ENCODE measurements around the gene NFU1. TPM values are rescaled to one million over a fixed set of nuclear protein-coding genes. Genes with fewer than 3 reads are reported as not detected.
A peak's percentile ranks its signal among the peaks of the same experiment; 100 is the strongest.

NFU1 gene
- total and polyA plus RNA-seq, 5 donors from 2014 or later, result 21.3 to 99.3 (median 77.5) TPM

- Histone ChIP-seq H3K27me3 (ENCODE audit: control insufficient read depth, insufficient read depth, low read length) (no peaks in the 10 kb centered on the region), H3K4me1 (ENCODE audit: control insufficient read depth, insufficient read depth, low read length, poor library complexity, severe bottlenecking) (peaks cover 27% of the 10 kb centered on the region), H3K4me3 (ENCODE audit: low read depth, low read length) (peak within 1 kb of the TSS; percentile 90), H3K27ac (ENCODE audit: insufficient read depth, low read length, poor library complexity, severe bottlenecking) (peak within 1 kb of the TSS; percentile 75), H3K36me3 (ENCODE audit: control insufficient read depth, insufficient read depth, low read length) (no peaks in the 10 kb centered on the region), H3K9me3 (ENCODE audit: control insufficient read depth in 2 of 2, low read length in 2 of 2) (no peaks in the 10 kb centered on the region)
- H3K4me3 Mint-ChIP-seq, result peak within 1 kb of the TSS; percentile 89 to 97 (median 91)
- peaks cover 7% of the 10 kb centered on the region for H3K36me3 Mint-ChIP-seq
- peak; percentile 89 to 94 (median 90) for DNase-seq
- H3K27me3 Mint-ChIP-seq, result no peaks in the 10 kb centered on the region
- peaks cover 23 to 48% (median 30%) of the 10 kb centered on the region in 4 donors for H3K4me1 Mint-ChIP-seq
- peak within 1 kb of the TSS; percentile 75 to 92 (median 89) for H3K27ac Mint-ChIP-seq
- no peaks in the 10 kb centered on the region for H3K9me3 Mint-ChIP-seq
- ATAC-seq (ENCODE audit: low read depth in 2 of 2), result peak; percentile 96
Observed at GRCh38 chr2:69386789-69387734, 50.2 kb downstream of the NFU1 start, which contains the start of gene GFPT1. Gene GFPT1, minus strand, starts transcription at chr2:69387227. Its CDS starts 156 bp downstream, at chr2:69387071.

GRCh38 chr2:69386360-69386759, 50.9 kb downstream of the NFU1 start:
- no peaks in the 10 kb centered on the region for H3K9me3 ChIP-seq (ENCODE audit: control insufficient read depth in 2 of 2, low read length in 2 of 2)
- peak overlapping the region; percentile 90 for H3K4me3 ChIP-seq (ENCODE audit: low read depth, low read length)
- Mint-ChIP-seq H3K9me3 (no peaks in the 10 kb centered on the region), H3K27ac (peak overlapping the region; percentile 43 to 75 (median 57)), H3K36me3 (peaks cover 7% of the 10 kb centered on the region), H3K4me3 (peak overlapping the region; percentile 89 to 97 (median 91)), H3K4me1 (peaks cover 25 to 52% (median 34%) of the 10 kb centered on the region in 4 donors), H3K27me3 (no peaks in the 10 kb centered on the region)
- no peaks in the 10 kb centered on the region for H3K36me3 ChIP-seq (ENCODE audit: control insufficient read depth, insufficient read depth, low read length)
- ATAC-seq (ENCODE audit: low read depth in 2 of 2) (no peak), DNase-seq (peak in 1 of 3 donors; percentile 46)
- peaks cover 27% of the 10 kb centered on the region for H3K4me1 ChIP-seq (ENCODE audit: control insufficient read depth, insufficient read depth, low read length, poor library complexity, severe bottlenecking)
- peak overlapping the region; percentile 75 for H3K27ac ChIP-seq (ENCODE audit: insufficient read depth, low read length, poor library complexity, severe bottlenecking)
- H3K27me3 ChIP-seq (ENCODE audit: control insufficient read depth, insufficient read depth, low read length), result no peaks in the 10 kb centered on the region

GRCh38 chr2:69385443-69386151, 51.6 kb downstream of the NFU1 start:
- no peaks in the 10 kb centered on the region for H3K9me3 ChIP-seq (ENCODE audit: control insufficient read depth in 2 of 2, low read length in 2 of 2)
- peak overlapping the region in 2 of 3 donors; percentile 57 to 75 for H3K27ac Mint-ChIP-seq
- no peaks in the 10 kb centered on the region for H3K36me3 ChIP-seq (ENCODE audit: control insufficient read depth, insufficient read depth, low read length)
- peak overlapping the region; percentile 90 for H3K4me3 ChIP-seq (ENCODE audit: low read depth, low read length)
- H3K36me3 Mint-ChIP-seq, result peaks cover 7% of the 10 kb centered on the region
- H3K27me3 ChIP-seq (ENCODE audit: control insufficient read depth, insufficient read depth, low read length), result no peaks in the 10 kb centered on the region
- H3K4me1 ChIP-seq (ENCODE audit: control insufficient read depth, insufficient read depth, low read length, poor library complexity, severe bottlenecking), result peaks cover 27% of the 10 kb centered on the region
- H3K27me3 Mint-ChIP-seq, result no peaks in the 10 kb centered on the region
- ATAC-seq (ENCODE audit: low read depth in 2 of 2) (no peak), DNase-seq (peak in 2 of 3 donors; percentile 4 to 17)
- H3K9me3 Mint-ChIP-seq, result no peaks in the 10 kb centered on the region
- H3K27ac ChIP-seq (ENCODE audit: insufficient read depth, low read length, poor library complexity, severe bottlenecking), result peak overlapping the region; percentile 75
- peaks cover 31 to 56% (median 38%) of the 10 kb centered on the region in 4 donors for H3K4me1 Mint-ChIP-seq
- H3K4me3 Mint-ChIP-seq, result peak overlapping the region; percentile 89 to 97 (median 91)

GRCh38 chr2:69384618-69385081, 52.6 kb downstream of the NFU1 start:
- Histone ChIP-seq H3K4me1 (ENCODE audit: control insufficient read depth, insufficient read depth, low read length, poor library complexity, severe bottlenecking) (peaks cover 27% of the 10 kb centered on the region), H3K4me3 (ENCODE audit: low read depth, low read length) (no peak overlapping the region), H3K36me3 (ENCODE audit: control insufficient read depth, insufficient read depth, low read length) (no peaks in the 10 kb centered on the region), H3K27ac (ENCODE audit: insufficient read depth, low read length, poor library complexity, severe bottlenecking) (no peak overlapping the region), H3K9me3 (ENCODE audit: control insufficient read depth in 2 of 2, low read length in 2 of 2) (no peaks in the 10 kb centered on the region), H3K27me3 (ENCODE audit: control insufficient read depth, insufficient read depth, low read length) (no peaks in the 10 kb centered on the region)
- no peaks in the 10 kb centered on the region for H3K27me3 Mint-ChIP-seq
- no peak overlapping the region for H3K27ac Mint-ChIP-seq
- peaks cover 10% of the 10 kb centered on the region for H3K36me3 Mint-ChIP-seq
- H3K4me1 Mint-ChIP-seq, result peaks cover 35 to 59% (median 41%) of the 10 kb centered on the region in 4 donors
- H3K4me3 Mint-ChIP-seq, result peak overlapping the region in 2 of 4 donors; percentile 68 to 82
- H3K9me3 Mint-ChIP-seq, result no peaks in the 10 kb centered on the region
- DNase-seq, result no peak
- ATAC-seq (ENCODE audit: low read depth in 2 of 2), result no peak

GRCh38 chr2:69383176-69383812, 53.9 kb downstream of the NFU1 start:
- Mint-ChIP-seq H3K36me3 (peaks cover 10% of the 10 kb centered on the region), H3K4me3 (peak overlapping the region in 1 of 4 donors; percentile 46), H3K27ac (peak overlapping the region in 2 of 3 donors; percentile 15 to 91), H3K9me3 (no peaks in the 10 kb centered on the region), H3K4me1 (peaks cover 37 to 59% (median 42%) of the 10 kb centered on the region in 4 donors), H3K27me3 (no peaks in the 10 kb centered on the region)
- ATAC-seq (ENCODE audit: low read depth in 2 of 2), result no peak
- Histone ChIP-seq H3K4me1 (ENCODE audit: control insufficient read depth, insufficient read depth, low read length, poor library complexity, severe bottlenecking) (peaks cover 27% of the 10 kb centered on the region), H3K4me3 (ENCODE audit: low read depth, low read length) (no peak overlapping the region), H3K27me3 (ENCODE audit: control insufficient read depth, insufficient read depth, low read length) (no peaks in the 10 kb centered on the region), H3K36me3 (ENCODE audit: control insufficient read depth, insufficient read depth, low read length) (no peaks in the 10 kb centered on the region), H3K27ac (ENCODE audit: insufficient read depth, low read length, poor library complexity, severe bottlenecking) (no peak overlapping the region), H3K9me3 (ENCODE audit: control insufficient read depth in 2 of 2, low read length in 2 of 2) (no peaks in the 10 kb centered on the region)
- no peak for DNase-seq

- Mint-ChIP-seq H3K4me3 (peak overlapping the region in 2 of 4 donors; percentile 3 to 46), H3K27ac (peak overlapping the region in 2 of 3 donors; percentile 35 to 52), H3K9me3 (no peaks in the 10 kb centered on the region), H3K4me1 (peaks cover 40 to 52% (median 42%) of the 10 kb centered on the region in 4 donors), H3K36me3 (peaks cover 10% of the 10 kb centered on the region), H3K27me3 (no peaks in the 10 kb centered on the region)
- H3K27me3 ChIP-seq (ENCODE audit: control insufficient read depth, insufficient read depth, low read length), result no peaks in the 10 kb centered on the region
- DNase-seq, result no peak
- H3K9me3 ChIP-seq (ENCODE audit: control insufficient read depth in 2 of 2, low read length in 2 of 2), result no peaks in the 10 kb centered on the region
- no peak for ATAC-seq (ENCODE audit: low read depth in 2 of 2)
- peak overlapping the region; percentile 14 for H3K4me3 ChIP-seq (ENCODE audit: low read depth, low read length)
- H3K36me3 ChIP-seq (ENCODE audit: control insufficient read depth, insufficient read depth, low read length), result no peaks in the 10 kb centered on the region
- no peak overlapping the region for H3K27ac ChIP-seq (ENCODE audit: insufficient read depth, low read length, poor library complexity, severe bottlenecking)
- H3K4me1 ChIP-seq (ENCODE audit: control insufficient read depth, insufficient read depth, low read length, poor library complexity, severe bottlenecking), result peaks cover 23% of the 10 kb centered on the region
Observed at GRCh38 chr2:69382547-69382946, 54.7 kb downstream of the NFU1 start.

GRCh38 chr2:69381337-69381737, 55.9 kb downstream of the NFU1 start:
- H3K4me1 Mint-ChIP-seq, result peaks cover 39 to 51% (median 43%) of the 10 kb centered on the region in 4 donors

More at GRCh38 chr2:69381337-69381737, 55.9 kb downstream of the NFU1 start:
- no peak overlapping the region for H3K27ac ChIP-seq (ENCODE audit: insufficient read depth, low read length, poor library complexity, severe bottlenecking)
- no peak overlapping the region for H3K4me3 ChIP-seq (ENCODE audit: low read depth, low read length)
- H3K27me3 ChIP-seq (ENCODE audit: control insufficient read depth, insufficient read depth, low read length), result no peaks in the 10 kb centered on the region
- H3K9me3 Mint-ChIP-seq, result no peaks in the 10 kb centered on the region
- H3K4me1 ChIP-seq (ENCODE audit: control insufficient read depth, insufficient read depth, low read length, poor library complexity, severe bottlenecking), result peaks cover 19% of the 10 kb centered on the region
- H3K9me3 ChIP-seq (ENCODE audit: control insufficient read depth in 2 of 2, low read length in 2 of 2), result no peaks in the 10 kb centered on the region
- DNase-seq (no peak), ATAC-seq (ENCODE audit: low read depth in 2 of 2) (no peak)
- H3K27ac Mint-ChIP-seq, result peak overlapping the region in 2 of 3 donors; percentile 4 to 57
- H3K36me3 ChIP-seq (ENCODE audit: control insufficient read depth, insufficient read depth, low read length), result no peaks in the 10 kb centered on the region
- peaks cover 10% of the 10 kb centered on the region for H3K36me3 Mint-ChIP-seq
- H3K27me3 Mint-ChIP-seq, result no peaks in the 10 kb centered on the region
- H3K4me3 Mint-ChIP-seq, result no peak overlapping the region

Measured in CD4-positive, CD25-positive, alpha-beta regulatory T cell (primary cell).